Muscle of back (tissue), 11 donors: ENCODE data around the gene CTNND2. TPM values are rescaled to one million over a fixed set of nuclear protein-coding genes. Genes with fewer than 3 reads are reported as not detected.

ENCODE experiments used
- DNase-seq, 3 donors: peaks; one replicate each; pipeline versions ENCODE4 v3.0.0 to v3.0.0-alpha.2; 2013
- polyA plus RNA-seq, 10 donors: library from polyadenylated mRNA; unstranded; fragments of 120-200 nt; gene quantifications; one replicate each; pipeline ENCODE4 v1.2.1, GENCODE V29; 2013; ENCODE audit not compliant: insufficient read length in 10 of 10

CTNND2 gene
- polyA plus RNA-seq, 10 donors = 0.32 to 1.8 (median 1.2) TPM

GRCh38 chr5:10987276-10987924, 916.8 kb downstream of the CTNND2 start:
- DNase-seq = no peak

- no peak for DNase-seq
These were observed 918.5 kb downstream of the CTNND2 start for GRCh38 chr5:10985721-10986110.

GRCh38 chr5:10985091-10985720, 919.0 kb downstream of the CTNND2 start:
- DNase-seq = no peak

GRCh38 chr5:10984021-10984715, 920.1 kb downstream of the CTNND2 start:
- no peak for DNase-seq

GRCh38 chr5:10982626-10983025, 921.6 kb downstream of the CTNND2 start:
- no peak for DNase-seq

- no peak for DNase-seq
These were observed 922.3 kb downstream of the CTNND2 start for GRCh38 chr5:10981932-10982331.

GRCh38 chr5:10977011-10977410, 927.2 kb downstream of the CTNND2 start:
- DNase-seq = no peak

- no peak for DNase-seq
These were observed 928.3 kb downstream of the CTNND2 start for GRCh38 chr5:10975945-10976344.

- DNase-seq = no peak
These were observed 929.4 kb downstream of the CTNND2 start for GRCh38 chr5:10974850-10975249.

- DNase-seq = no peak
These were observed 930.9 kb downstream of the CTNND2 start for GRCh38 chr5:10973316-10973715.

GRCh38 chr5:10969684-10970180, 934.5 kb downstream of the CTNND2 start:
- DNase-seq = no peak

- DNase-seq = no peak
These were observed 939.4 kb downstream of the CTNND2 start for GRCh38 chr5:10964806-10965205.

- no peak for DNase-seq
These were observed 945.5 kb downstream of the CTNND2 start for GRCh38 chr5:10958728-10959127.

- DNase-seq = no peak
These were observed 954.2 kb downstream of the CTNND2 start for GRCh38 chr5:10949856-10950630.

GRCh38 chr5:10946050-10946449, 958.2 kb downstream of the CTNND2 start:
- DNase-seq = no peak

GRCh38 chr5:10941900-10942299, 962.3 kb downstream of the CTNND2 start:
- DNase-seq = no peak

GRCh38 chr5:10936081-10936855, 968.0 kb downstream of the CTNND2 start:
- DNase-seq = no peak

- no peak for DNase-seq
These were observed 968.7 kb downstream of the CTNND2 start for GRCh38 chr5:10935536-10935935.

GRCh38 chr5:10934783-10935355, 969.4 kb downstream of the CTNND2 start:
- DNase-seq = no peak

- DNase-seq = no peak
These were observed 971.1 kb downstream of the CTNND2 start for GRCh38 chr5:10933121-10933520.

GRCh38 chr5:10932426-10932825, 971.8 kb downstream of the CTNND2 start:
- DNase-seq = no peak
